Limb (tissue), 2 donors: ENCODE results near the gene FOXI3.

Experiments used
- DNase-seq, 2 donors: peaks; one replicate each; pipeline ENCODE4 v3.0.0-alpha.2; 2016; ENCODE audit errors: extremely low spot score in 2 of 2

Gene FOXI3

DNA sequence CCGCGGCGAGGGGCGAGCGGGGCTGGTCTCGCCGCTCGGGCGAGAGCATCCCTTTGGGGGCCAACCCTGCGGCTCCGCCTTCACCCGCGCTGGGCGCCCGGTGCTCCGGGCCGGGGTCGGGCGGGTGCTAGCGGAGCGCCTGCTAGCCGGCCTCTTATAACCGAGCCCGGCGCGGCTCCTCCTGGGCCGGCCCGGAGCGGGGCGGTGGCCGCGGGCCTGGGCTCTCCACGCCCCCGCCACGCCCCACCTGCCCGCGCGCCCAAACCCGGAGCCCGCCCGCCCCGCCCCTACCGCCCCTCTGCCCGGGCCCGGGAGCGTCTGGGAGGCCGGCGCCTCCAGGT is at the start of gene FOXI3:
Gene FOXI3 (minus strand): TSS at position 129 of the 341 bp plus-strand sequence. CDS start 158 bp downstream, outside the sequence.
- DNase-seq = peak in 1 of 2 donors; percentile 60

DNA sequence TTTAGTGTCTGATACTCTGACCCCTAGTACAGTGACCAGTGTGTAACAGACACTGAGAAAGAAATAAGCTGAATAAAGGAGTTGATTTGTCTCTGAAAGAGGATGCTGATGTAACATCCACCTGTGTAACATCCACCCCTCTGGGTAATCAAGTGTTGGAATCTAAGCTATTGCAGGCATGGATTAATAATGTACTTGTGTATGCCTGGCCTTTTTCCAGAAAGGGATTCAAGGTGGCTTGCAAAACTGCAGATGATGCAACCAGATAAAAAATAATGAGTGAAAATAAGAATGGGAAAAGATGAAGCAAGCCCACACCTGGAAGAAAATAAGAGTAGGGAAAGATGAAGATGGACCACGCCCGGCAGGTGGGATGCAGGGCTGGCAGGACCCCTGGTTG is 48.2 kb upstream of the FOXI3 start:
- no peak for DNase-seq

DNA sequence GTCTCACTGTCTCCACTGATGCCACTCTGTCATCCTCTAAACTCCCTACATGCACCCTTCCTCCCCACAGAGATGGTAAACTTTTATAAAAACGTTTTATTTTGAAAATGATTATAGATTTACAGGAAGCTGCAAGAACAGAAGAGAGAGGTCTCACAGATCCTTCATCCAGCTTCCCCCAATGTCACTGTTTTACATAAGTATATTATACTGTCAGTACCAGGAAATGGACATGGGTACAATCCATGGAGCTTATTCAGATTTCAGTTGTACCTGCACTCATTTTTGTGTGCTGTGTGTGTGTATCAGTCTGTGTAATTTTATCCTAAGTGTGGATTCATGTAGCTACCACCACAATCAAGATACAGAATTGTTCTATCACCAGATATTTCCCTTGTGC is 46.7 kb upstream of the FOXI3 start:
- DNase-seq = no peak

GRCh38 chr2:88493481-88493880 is 41.0 kb upstream of the FOXI3 start:
- no peak for DNase-seq

- DNase-seq = no peak
These were observed 39.5 kb upstream of the FOXI3 start for GRCh38 chr2:88492002-88492401.

DNA sequence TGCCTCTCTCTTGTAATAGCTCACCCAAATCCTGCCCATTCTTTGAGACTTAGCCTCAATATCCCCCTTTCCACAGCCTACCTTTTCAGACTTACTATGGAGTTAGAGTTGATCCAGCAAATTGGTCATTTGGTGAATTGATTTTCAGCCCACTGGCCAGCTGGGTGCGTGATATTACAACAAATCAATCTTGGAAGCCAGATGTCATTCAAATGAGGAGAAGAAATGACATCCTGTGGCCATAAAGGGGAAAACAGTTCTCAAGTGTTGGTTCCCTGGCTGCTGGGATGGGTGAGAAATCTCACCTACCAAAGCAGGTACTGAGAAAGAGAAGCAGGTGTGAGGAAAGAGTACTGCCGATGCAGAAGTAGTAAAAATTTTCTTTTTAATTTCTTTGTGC is 36.7 kb upstream of the FOXI3 start:
- no peak for DNase-seq

GRCh38 chr2:88483200-88483599 is 30.7 kb upstream of the FOXI3 start:
- DNase-seq = no peak

DNA sequence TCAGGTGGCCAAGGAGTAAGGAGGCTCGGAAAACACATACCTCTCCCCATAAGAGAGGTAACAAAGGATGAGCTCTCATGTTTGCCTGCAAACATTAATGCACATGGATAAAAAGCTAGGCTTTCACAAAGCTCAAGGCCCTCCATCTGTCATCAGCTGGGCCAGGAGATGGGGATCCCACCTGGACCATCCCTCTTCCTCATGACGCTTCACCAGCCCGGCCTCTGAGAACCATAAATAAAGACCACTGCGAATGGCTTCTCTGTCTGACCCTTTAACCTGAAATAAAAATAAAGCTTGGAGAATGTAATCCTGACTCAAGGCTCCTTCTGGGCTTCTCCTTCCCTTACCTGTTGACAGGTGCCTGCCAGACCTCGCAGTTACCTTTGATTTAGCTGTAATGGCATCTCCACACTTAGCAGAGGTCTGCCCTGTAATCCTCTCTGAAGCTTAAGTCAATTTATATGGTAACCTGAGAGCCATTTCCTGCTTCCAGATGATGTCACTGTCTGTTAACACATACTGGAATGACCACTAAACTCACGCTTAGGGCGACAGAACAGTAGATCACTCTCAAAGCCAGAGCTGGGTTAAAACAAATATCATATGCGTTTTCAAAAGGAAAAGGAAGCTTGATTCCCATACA is 29.3 kb upstream of the FOXI3 start:
- no peak for DNase-seq

GRCh38 chr2:88472811-88473210 is 20.3 kb upstream of the FOXI3 start:
- no peak for DNase-seq

- no peak for DNase-seq
These were observed 18.8 kb upstream of the FOXI3 start for GRCh38 chr2:88471083-88471942.

DNA sequence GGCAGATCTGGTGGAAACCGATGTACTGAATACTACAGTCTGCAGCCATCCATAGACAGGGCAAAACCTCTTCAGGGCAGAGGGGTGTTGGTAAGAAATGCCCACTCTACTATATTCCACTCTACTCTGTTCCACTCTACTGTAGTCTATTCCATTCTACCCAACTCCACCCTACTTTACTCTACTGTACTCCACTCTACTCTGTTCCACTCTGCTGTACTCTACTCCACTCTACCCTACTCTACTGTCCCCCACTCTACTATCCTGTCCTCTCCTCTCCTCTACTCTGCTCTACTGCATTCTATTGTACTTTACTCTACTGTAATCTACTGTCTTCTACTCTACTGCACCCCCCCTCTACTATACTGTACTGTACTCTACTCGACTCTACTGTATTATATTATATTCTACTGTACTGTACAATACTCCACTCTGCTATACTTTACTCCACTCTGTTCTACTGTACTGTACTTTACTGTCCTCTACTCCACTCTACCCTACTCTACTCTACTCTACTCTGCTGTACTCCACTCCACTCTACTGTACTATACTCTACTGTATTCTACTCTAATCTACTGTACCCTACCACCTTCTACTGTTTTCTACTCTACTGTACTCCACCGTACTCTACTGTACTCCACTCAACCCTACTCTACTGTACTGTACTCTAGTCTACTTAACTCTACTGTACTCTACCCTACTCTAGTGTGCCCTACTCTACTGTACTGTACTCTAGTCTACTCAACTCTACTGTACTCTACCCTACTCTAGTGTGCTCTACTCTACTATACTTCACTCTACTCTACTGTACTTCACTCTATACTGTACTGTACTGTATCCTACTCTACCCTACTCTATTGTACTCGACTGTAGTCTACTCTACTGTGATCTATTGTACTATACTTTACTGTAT is 17.0 kb upstream of the FOXI3 start:
- no peak for DNase-seq

DNA sequence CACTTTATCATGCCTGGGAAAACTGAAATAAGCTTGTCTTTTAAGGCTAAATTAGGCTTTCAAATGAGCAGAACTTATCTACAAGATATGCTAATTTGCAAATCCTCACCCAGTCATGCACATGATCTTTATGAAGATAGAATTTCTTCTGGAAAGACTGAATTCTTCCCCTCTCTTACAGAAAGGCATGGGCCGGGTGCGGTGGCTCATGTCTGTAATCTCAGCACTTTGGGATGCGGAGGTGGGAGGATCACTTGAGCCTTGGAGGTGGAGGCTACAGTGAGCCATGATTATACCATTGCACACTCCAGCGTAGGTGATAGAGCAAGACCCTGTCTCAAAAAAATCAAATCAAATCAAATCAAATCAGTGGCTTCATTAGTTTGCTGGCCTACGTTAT is 11.7 kb upstream of the FOXI3 start:
- no peak for DNase-seq

DNA sequence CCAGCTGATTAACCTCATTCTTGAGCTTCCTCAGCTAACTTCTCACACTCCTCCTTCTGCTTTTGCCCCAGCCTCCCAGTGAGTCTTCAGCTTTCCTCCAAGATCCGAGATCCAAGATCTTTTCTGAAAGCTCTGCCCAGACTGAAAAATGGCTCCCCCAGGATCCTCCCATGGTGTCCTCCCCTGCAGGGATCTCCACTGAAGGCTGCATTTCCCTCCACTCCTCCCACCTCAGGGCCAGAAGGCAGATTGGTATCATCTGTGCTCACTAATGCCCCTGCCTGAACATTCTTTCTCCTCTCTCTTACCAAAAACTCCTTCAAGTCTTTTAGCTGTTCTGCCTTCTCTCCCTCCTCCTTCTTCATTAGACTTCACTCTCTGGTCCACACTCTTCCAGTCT is 6.1 kb upstream of the FOXI3 start:
- DNase-seq = no peak

DNA sequence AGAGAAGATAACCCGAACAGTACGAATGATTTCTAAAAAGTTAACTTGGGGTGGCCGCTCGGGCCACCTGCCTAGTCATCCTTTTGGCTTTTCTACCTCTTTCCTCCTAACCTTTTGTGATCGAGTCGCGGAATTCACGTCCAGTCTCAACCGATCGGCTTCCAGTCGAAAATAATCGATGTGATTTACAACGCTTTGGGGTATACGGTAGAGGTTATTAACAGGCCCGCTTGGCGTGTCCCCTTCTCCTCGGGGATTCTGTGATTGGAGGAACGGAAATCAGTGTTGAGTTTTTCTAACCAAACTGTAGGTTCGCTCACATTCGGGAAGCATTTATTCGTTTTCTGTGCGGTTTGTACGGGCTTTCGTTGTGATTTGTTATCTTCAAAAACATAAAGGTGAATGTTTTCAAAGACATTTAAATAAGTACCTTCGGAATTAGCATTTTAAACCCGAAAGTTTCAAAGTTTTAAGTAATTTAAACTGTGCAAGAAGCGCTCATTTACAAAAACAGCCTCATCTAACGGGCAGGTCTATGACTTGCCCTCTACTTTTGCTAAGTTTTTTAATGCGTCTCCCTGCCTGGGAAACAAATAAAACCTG is 588 bp upstream of the FOXI3 start:
- DNase-seq = no peak

DNA sequence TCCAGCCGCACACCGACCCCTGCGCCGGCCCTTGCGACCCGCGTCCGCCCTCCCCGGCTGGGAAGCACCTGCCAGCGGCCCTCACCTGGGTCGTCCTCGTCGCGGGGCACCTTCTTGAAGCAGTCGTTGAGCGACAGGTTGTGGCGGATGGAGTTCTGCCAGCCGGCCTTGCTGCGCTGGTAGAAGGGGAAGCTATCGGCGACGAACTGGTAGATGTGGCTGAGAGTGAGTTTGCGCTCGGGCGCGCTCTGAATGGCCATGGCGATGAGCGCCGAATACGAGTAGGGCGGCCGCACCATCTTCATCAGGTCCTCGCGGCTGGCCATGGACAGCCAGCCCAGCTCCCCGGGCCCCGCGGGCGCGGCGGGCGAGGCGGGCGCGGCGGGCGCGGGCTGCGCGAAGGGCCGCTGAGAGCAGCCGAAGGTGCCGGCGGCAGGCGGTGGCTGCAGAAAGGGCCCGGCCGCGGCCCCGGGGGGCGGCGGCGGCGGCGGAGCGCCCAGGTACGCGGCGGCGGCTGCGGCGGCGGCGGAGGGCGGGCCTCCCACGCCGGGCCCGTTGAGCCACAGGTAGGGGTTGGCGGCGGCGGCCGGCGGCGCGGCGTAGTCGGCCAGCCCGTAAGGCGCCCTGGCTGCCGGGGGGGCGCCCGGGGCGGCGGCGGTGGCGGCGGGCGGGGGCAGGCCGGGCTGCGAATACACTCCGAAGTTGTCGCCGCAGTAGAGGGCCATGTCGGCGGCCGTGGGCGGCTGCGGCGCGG is 505 bp downstream of the FOXI3 start:
- peak in 1 of 2 donors; percentile 53 for DNase-seq

DNA sequence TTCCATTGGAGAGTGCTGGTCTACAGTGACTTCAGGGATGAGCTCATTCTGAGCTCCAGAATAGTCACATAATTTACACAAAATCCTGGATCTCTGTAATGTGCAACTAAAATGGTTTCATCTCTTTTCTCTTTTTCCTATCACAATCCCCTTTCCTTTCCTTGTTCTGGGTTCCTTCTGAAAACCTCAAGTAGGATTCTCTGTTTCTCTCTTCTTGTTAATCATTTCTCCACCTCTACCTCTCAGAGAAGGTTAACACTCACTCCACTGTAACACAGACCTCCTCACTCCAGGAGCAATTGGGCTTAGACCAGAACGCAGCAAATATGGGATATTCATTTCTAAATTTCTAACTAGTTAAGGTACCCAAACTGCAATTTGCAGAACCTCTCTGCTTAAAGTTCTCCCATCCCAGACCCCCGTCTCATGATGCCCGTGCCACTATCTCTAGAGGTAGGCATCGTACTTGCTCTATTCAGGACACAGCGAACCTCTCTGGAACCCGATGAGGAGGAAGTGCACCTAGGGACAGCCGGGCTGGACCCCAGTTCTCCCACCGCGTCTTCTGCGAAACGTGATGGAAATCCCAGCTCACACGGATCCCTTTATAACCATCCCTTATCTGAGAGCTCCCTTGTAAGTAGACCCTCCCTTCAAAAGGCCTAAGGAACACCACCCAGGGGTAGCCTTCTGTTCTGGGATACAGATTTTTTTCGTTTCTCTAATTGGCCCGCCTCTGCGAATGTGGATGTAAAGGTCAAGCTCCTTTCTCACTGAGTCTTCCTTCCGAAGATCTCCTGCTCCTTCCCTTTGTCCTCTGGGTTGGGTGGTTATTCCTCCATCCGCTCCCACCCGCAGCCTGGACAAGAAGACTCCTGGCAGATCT is 1.3 kb downstream of the FOXI3 start:
- DNase-seq = no peak

GRCh38 chr2:88450186-88450585 is 2.3 kb downstream of the FOXI3 start:
- no peak for DNase-seq

- DNase-seq = no peak
These were observed 4.2 kb downstream of the FOXI3 start for GRCh38 chr2:88448248-88448647.

- no peak for DNase-seq
These were observed 9.0 kb downstream of the FOXI3 start for GRCh38 chr2:88443353-88443938.

GRCh38 chr2:88442473-88442872 is 10.0 kb downstream of the FOXI3 start:
- DNase-seq = no peak
